ENCODE measurements around the gene ARHGAP18. TPM values are rescaled to one million over a fixed set of nuclear protein-coding genes. Genes with fewer than 3 reads are reported as not detected.

Gene ARHGAP18
- polyA plus RNA-seq, 3 donors = 31.9 to 40.5 (median 35.3) TPM

DNA sequence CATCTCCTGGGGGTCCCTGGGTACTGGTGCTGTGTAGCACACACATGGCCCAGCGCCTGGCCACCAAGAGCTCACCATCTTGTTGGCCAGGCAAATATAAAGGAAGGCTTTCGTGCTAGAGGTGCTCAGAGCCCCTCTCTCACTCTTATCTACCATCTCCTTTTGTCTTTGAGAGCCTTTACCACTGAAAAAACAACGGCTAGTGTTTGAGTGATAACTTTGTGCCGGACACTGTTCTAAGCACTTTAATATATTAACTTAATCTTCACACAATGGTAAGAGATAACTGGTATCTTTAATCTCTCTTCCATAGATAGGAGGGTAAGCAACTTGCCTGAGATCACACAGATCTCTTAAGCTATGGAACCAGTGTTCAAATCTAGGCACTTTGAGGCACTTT is 21.5 kb upstream of the ARHGAP18 start:
- no peak for DNase-seq

DNA sequence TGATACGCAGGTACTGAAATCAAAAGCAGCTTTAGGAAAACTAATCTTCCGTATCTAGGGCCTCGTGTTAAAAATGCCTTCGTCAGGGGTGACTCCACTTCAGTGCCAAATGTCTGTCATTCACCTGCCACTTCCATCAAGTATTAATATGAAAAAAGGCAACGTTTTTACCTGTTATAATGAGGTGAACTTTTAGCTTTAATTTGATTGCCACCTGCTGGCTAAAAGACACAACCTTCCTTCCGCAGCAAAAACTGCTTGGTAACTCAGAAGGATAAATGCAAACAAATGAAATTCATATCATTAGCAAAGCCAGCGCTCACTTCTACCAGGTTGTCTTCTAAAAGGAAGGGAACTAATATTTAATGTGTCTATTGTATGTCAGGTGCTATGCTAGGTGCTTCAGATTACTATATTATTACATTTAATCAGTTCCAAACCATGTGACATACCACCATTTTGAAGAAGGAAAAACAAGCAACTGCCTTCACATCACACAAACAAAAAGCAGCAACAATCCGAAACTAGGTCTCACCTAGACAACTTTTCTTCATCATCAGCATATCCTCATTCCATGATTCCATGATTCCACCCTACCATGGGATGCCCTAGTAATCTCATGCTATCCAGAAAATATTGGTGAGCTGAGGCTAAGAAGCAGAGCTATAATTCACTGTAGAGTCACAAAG is 20.6 kb upstream of the ARHGAP18 start:
- DNase-seq = no peak

DNA sequence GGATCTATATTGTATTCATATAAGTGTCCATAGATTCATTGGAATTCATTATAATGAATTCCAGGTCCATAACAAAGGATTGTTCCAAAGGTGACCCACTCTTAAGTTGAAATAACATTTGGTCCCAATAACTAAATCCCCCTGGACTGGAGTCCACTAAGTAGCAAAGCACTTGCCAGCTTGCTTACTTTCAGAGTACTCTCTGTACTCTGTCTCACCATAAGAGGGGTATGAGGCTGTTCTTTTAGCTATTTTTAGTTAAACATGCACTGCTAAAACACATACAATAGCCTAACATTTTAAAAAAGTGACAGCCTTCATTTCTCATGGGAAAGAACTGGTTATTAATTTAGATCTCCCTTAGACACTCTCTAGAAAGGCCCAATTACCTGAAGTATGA is 16.7 kb upstream of the ARHGAP18 start:
- DNase-seq = no peak

DNA sequence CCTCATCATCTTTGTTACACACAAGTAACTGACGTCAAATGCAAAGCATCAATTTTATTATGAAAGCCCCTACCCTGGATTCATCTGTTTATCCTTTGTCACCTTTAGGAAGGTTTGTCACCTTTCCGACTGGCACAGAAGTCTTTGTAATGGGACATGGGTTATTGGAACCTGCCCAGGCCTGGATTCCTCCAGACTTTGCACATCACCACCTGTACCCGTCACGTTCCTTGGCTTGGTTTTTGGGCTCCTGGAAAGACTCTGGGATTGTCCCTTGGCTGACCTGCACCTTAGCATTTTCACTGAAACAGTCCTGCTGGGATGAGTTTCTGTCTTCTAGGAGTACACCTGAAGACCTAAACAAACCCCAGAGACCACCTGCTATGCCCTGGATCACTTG is 15.4 kb upstream of the ARHGAP18 start:
- no peak for DNase-seq

DNA sequence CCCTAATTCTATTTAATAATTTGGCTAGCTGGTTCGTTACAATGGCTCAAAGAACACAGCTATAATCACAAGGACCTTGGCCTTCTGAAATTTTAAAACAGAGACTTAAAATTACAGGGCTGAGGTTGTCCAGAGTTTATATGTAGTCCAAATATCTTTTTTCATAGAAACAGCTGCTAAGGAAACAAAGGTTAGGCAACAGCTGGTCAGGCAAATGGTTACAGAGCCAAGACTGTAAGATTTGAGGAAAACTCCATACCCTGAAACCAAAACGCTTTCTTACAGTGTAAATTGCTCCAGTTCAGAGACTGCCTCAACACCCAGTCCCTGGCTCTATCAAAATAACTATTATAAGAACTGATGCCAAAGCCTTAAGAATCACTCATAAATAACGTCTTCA is 9.7 kb upstream of the ARHGAP18 start:
- DNase-seq = no peak

DNA sequence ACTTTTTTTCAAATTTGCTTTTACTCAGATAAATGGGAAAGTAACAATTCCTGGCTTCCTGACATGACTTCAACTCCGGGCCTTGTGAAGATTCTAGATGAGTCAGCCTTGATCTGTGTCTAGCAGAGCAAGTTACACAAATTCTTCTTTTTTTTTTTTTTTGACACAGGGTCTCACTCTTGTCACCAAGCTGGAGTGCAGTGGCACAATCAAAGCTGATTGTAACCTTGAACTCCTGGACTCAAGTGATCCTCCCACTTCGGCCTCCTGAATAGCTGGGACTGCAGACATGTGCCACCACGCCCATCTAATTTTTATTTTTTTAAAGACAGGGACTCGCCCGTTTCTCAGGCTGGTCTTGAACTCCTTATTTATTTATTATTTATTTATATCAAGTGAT is 7.3 kb upstream of the ARHGAP18 start:
- DNase-seq = no peak

DNA sequence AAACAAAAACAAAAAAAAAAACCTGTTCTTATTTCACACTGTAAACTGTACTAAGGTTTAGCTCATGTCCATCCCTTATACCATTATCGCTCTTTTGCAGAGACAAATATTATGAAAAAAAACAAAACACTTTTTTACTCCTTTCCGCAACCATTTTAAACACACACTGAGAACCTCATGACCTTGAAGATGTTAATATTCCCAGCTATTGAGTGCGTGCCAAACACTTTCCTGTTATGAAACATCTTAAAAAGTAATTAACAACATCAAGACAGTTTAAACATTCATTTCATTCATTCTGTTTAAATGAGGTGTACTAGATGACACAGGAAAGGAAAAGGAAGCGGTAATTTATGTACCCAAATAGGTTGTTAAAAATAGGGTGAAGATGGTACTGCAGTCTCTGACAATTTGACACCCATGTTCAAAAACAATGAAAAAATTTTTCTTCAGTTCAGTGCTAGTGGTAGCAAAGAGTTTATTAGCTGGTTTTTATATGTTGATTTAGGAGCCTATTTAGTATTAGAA is 3.9 kb upstream of the ARHGAP18 start:
- DNase-seq = no peak

DNA sequence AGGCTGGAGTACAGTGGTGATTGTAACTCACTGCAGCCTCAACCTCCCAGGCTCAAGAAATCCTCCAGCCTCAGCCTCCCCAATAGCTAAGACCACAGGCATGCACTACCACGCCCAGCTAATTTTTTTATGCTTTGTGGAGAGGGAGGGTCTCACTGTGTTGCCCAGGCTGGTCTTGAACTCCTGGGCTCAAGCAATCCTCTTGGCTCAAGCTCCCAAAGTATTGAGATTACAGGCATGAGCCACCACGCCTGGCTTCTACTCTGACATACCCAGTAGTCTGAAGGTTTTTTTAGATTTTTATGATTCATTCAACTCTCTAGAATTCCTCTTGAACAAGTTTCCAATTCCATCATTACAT is 1.3 kb upstream of the ARHGAP18 start:
- no peak for DNase-seq

DNA sequence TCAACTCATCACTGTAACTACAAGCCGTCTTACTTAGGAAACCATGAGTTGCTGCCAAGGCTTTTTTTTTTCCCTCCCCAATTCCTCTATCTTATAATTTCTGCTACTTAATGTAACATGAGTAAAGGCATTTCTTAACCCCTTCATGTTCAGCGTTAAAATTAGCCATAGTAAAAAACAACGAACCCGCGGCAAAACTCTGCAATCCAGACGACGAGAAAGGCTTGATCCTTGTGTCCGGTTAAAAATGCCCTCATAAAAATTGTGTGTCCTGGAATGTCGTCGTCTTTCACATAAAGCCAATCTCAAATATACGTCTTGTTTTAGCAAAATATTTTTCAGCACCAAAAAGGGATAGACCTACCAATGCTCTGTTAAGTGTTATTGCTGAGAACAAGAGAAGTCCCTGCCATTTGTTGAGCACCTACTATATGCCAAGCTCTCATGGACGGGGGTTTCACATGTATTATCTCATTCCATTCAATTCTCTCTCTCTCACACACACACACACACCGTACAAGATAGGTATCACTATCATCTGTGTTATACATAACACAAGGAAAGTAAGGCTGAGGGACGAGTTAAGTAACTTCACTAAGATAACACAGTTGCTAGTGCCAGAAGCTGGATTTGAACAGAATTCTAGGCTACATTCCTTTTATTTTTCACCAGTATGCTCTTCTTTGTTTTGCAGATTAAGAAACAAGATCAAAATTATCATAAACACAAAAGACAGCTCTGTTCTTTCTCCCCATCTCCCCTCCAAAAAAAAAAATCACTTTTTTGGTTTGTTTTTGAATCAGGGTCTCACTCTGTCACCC is 683 bp upstream of the ARHGAP18 start:
- no peak for DNase-seq

DNA sequence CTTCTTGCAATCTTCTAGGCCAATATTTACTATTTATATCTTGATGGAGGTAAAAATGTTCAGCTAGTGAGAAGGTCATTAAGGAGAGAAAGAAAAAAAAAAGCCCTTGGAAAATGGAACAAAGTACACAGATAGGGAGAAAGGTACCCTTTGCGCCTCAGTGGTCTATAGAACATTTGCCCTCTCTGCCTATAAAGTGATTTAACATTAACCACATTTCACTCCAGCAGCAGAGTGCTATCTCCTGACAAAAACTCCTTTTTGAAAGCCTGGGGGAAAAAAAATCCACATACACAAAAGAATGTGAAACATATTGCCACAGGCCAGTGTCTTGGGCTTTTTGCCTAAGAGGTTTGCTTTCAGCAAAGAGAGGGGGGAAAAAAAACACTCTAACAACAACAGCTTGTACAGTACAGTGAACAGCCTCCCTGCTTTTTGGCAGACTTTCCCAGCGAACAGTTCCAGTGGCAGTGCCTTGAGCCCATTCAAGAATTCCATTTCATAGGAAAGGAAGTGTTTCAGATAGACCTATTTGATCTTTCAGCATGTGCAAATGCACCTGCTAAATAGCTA is 695 bp downstream of the ARHGAP18 start:
- peak; percentile 54 for DNase-seq

DNA sequence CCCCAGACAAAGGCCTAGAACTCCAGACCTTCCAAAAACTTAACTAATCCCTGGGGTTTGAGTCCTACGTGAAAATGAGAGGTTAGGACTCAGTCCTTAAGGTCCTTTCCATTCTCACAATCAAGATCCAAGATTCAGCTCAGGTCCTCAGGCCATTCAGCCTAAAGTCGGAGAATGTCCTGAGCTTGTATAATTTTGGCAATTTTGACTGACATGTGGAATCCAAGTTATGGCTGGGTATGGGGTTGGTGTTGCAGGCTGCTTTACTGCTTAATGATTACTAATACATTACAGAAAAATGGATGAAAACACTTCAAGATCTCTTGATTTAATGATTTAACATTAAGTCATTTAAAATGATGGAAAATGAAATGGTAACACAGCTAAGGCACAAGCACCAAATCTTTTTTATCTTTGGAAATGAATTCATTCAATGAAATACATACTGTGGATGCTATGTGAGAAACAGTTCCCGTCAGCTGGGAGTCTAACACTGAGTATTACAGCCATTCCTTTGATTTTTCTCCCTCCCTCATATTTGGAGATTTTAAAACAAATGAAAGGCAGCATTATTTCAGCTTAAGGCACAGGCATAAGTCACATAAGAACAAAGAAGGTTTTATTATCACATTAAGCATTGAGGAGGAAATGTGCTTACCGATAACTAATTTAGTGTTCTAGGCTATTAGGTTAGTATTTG is 1.3 kb downstream of the ARHGAP18 start:
- DNase-seq = no peak

DNA sequence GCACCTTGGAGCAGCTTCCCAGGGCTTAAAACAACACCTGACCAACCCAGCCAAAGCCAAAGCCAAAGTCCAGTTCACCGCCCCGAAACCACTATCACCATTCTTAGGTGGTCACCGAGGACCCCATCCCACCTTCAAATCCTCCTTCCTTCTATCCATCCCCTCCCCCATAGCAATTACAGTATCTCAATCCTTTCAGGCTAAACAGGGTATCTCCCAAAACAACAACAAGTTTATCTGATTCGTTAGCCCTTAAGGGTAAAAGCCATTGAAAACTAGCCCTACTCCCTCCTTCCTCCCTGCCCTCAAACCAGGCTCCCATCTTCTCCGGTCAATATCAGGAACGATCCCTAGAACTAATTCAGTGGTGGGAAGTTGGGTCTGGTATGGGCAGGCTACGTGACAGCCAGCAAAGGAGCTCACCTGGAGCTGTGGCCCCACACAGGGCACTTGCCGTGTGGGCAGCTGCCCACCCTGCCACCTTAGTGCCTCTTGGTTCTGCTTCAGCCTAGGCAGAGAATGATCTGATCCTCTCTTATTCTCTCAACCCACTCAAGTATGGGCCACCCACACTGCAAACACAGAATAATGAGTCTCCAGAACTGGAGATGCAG is 2.0 kb downstream of the ARHGAP18 start:
- no peak for DNase-seq

DNA sequence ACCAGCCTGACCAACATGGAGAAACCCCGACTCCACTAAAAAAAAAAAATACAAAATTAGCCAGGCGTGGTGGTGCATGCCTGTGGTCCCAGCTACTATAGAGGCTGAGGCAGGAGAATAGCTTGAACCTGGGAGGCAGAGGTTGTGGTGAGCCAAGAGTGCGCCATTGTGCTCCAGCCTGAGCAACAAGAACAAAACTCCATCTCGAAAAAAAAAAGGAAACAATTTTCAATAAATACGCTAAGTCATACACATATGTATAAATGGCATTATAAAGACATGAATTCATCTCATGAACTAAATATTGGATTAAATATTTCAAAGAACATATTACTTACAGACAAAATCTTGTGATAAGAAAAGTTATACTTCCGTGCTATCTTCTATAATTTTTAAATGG is 2.9 kb downstream of the ARHGAP18 start:
- DNase-seq = no peak

DNA sequence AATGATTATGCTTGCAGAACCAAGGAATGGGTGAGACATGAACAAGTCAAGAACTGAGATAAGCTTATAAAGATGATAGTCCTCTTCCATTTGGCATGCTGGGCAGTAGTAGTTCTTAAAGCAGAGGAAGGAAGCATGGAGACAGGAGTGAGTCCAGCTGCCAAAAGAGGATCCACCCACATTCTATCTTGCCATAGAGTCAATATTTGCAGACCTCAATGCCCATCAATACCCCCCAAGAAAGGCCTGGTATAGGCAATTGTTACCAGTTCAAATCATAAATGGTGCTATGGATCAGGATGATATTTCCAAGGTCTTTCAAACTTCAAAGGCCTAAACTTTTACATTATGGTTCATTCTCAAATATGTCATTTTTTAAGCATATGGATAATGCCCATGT is 4.8 kb downstream of the ARHGAP18 start:
- DNase-seq = no peak

DNA sequence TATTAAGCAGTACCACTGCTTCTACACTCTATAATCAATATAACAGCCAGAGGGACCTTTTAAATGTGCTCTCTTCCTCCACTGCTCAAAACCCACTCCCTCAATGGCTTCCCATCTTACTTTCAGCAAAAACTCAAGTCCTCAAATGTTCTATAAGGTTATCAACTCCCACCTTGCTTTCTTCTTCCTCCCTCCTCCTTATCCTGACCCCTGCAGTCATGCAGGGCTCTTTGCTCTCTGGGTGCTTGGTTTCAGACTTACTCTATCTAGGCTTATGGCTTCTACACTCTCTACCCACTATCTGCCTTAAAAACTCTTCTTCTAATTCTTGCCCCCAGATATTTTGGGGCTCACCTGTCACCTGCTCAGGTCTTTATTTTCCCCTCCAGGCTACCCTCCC is 5.3 kb downstream of the ARHGAP18 start:
- DNase-seq = no peak

DNA sequence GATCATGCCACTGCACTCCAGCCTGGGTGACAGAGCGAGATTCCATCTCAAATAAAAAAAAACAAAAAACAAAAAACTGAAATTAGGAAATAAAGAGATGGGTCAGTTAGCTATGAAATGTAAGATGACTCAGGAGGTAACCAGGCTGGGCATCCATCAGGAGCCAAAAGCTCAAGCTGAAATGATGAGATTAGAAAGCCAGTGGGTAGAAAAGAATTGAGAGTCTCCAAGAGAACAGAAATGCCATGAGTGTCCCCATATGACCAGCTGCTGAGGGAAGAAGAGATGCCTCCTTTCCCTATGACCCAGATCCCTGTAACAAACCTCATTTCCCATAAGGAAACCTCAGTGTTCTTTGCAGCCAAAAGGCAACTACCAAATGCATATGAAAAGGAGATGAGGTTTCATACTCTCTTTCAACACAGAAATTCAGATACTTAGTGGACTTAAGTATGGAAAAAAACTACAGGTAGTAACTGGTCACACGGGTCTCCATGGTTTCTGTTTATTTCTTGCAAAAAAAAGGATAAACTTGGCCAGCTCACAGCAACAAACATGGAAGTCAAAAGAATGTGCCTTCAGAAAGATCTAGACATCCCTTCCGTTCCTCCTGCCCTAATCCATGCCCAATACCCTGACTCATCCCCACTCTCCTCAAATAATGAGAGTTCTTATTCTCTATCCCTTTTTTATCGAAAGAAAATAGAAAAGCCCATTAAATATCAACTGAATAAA is 8.1 kb downstream of the ARHGAP18 start:
- DNase-seq = no peak

DNA sequence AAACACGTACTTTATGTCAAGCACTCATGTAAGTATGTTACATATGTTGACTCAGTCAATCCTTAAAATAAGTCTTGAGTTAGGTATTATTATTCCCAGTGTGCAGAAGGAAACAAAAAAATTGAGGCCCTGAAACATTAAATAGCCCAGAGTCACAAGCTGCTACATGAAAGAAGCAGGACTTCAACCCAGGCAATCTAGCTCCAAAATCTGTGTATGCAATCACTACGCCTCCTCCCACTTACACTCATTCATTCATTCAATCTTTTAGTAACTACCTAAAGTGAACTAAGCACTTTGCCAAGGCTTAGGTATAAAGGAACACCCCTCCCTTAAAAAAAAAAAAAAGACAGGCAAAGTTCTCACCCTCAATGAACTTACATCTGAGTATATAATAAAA is 9.3 kb downstream of the ARHGAP18 start:
- no peak for DNase-seq

DNA sequence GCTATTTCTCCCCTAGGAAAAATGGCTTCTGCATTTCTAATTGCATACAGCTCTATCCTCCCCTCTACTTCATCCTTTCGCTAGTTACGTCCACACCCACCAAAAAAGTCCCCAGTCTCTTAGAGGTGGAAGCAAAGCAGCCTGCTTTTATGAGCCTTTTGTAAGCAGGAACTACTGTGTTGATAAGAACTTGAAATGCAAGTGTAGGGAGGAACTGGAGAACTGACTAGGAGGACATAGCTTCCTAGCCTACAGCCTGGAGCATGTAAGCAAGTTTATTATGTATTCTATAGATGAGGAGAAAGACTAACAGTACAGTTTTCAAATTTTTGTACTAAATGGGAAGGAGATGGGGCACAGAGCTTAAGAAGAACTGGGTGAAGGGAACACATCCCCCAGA is 10.3 kb downstream of the ARHGAP18 start:
- no peak for DNase-seq

DNA sequence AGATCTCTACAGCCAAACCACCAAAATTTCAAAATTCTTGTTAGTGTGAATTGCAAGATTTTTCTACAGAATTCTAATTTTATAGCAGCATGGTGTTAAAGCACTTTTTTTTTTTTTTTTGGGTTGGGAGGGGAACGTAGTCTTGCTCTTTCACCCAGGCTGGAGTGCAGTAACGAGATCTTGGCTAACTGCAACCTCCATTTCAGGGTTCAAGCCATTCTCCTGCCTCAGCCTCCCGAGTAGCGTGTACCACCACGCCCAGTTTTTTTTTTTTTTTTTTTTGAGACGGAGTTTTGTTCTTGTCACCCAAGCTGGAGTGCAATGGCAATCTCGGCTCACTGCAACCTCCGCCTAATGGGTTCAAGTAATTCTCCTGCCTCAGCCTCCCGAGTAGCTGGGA is 11.5 kb downstream of the ARHGAP18 start:
- DNase-seq = no peak

DNA sequence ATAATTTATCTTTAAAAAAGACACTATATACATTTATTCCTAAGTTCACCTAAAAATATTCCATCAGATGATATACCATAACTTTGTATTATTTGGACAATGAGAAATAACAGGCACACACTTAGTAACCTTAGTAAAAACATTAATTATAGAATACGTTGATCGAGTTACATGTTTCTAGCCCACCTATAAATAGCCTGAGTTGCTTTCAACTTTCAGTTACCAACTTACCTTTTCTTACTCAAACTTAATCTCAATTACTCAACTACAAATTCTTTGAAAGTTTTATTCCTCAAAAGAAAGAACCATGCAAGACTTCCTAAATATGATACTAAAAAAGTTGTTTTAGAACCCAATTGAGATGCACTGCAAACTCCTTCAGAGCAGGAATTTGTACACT is 12.2 kb downstream of the ARHGAP18 start:
- DNase-seq = no peak

DNA sequence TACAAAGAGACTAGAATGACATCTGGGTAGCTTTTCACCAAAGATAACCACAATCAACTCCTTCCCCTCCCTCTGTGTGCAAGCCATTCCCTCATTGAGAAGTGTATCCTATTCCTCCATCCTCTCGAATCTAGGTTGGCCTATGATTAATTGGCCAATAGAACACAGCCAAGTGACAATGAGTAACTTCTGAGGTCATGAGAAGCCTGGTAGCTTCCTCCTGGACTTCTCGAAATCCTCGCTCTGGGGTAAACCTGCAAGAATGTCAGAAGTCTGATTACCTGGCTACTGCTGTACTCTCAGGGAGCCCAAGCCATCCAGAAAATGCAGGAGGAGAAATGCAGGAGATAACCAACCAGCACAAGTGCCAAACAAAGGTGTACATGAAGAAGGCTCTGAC is 13.1 kb downstream of the ARHGAP18 start:
- DNase-seq = no peak
